Neuronal stem cell (in vitro differentiated cells): Measurements from ENCODE around the gene PFKFB4. TPM values are rescaled to one million over a fixed set of nuclear protein-coding genes. Genes with fewer than 3 reads are reported as not detected.

ENCODE experiments used
- small RNA-seq: library from polyadenylated mRNA; stranded (forward); fragments of <200 nt; extraction: miRNeasy Mini kit (QIAGEN cat#:217004); gene quantifications from one replicate; pipeline ENCODE3, GENCODE V24; 2013; ENCODE audit not compliant: insufficient read depth

PFKFB4 gene

Small RNAs within 50 kb of the gene (small RNA-seq; reads per million reads assigned to genes)
- not detected for gene MIR6823
